Measurements from ENCODE around the gene SIGLEC9. TPM values are rescaled to one million over a fixed set of nuclear protein-coding genes. Genes with fewer than 3 reads are reported as not detected.

Gene SIGLEC9
- total RNA-seq, 1 experiment from 2014 or later: not detected

GRCh38 chr19:51093510-51094345, 31.0 kb upstream of the SIGLEC9 start:
- Histone ChIP-seq H3K9me2 (ENCODE audit: insufficient read depth) (no peaks in the 10 kb centered on the region), H3K27me3 (ENCODE audit: insufficient read depth, low read length) (no peaks in the 10 kb centered on the region), H3K36me3 (ENCODE audit: control insufficient read depth in 1 of 2, insufficient read depth in 2 of 2, low read length in 2 of 2) (no peaks in the 10 kb centered on the region; a peak in 1 of 4 replicates), H3K9ac (ENCODE audit: low read length) (no peak overlapping the region), H3K27ac (ENCODE audit: low read depth, low read length) (no peak overlapping the region), H4K20me1 (ENCODE audit: insufficient read depth) (no peaks in the 10 kb centered on the region), H2AFZ (ENCODE audit: low read depth, low read length, poor library complexity, severe bottlenecking) (no peak overlapping the region), H3K4me3 (replicated peaks in 1 of 2; ENCODE audit: low read depth in 1 of 2, low read length in 2 of 2) (no peak overlapping the region), H3K4me2 (ENCODE audit: low read length) (no peak overlapping the region), H3K79me2 (ENCODE audit: insufficient read depth, low read length) (no peaks in the 10 kb centered on the region), H3K4me1 (ENCODE audit: control insufficient read depth in 1 of 2, insufficient read depth in 2 of 2, low read length in 2 of 2) (peaks cover 2 to 13% of the 10 kb centered on the region in 2 experiments; a peak in 2 of 4 replicates), H3K9me3 (ENCODE audit: control insufficient read depth in 1 of 2, insufficient read depth in 1 of 2, low read depth in 1 of 2, low read length in 2 of 2) (no peaks in the 10 kb centered on the region)
- ATAC-seq: no peak
- no TSS peak for BruUV-seq (replicated peaks)
- intact Hi-C loops (cut with micrococcal nuclease): loop anchor here (1.0 to 10.0 kb wide), 3 partner anchors 72 to 729 kb away; partner anchors contain the start of genes ACP4 and NAPSA
- POLR2A ChIA-PET: interaction anchor here (1.1 kb wide), 1 partner anchor 77 kb away, joined by 4 read pairs; no protein-coding TSS in a partner anchor
- CTCF ChIA-PET: interaction anchor here (0.9 to 6.3 kb wide), 3 partner anchors 74 to 390 kb away, joined by 3 to 140 read pairs (median 4); partner anchors contain the start of gene KLK10
- RAD21 ChIA-PET (ENCODE audit: low non-redundant PET in 1 of 2, low total read pairs in 2 of 2, uncharacterized antibody in 2 of 2, unreplicated experiment in 2 of 2): no interaction called here
- no peak for DNase-seq (ENCODE audit: low read depth, low spot score)
- TF ChIP-seq JUND (IDR thresholded peaks at IDR 0.05): no peak
- no peak for TF ChIP-seq CEBPB (IDR thresholded peaks at IDR 0.05; ENCODE audit: low read depth)
- no peak for TF ChIP-seq POLR2AphosphoS5 (IDR thresholded peaks at IDR 0.05; ENCODE audit: low read depth, low read length)
- no peak for TF ChIP-seq YY1 (IDR thresholded peaks at IDR 0.05; ENCODE audit: extremely low read depth, insufficient replicate concordance, low read depth, low read length)
- no peak for TF ChIP-seq CBX3 (IDR thresholded peaks at IDR 0.05; ENCODE audit: low read depth)
- TF ChIP-seq RAD21 (IDR thresholded peaks at IDR 0.05; ENCODE audit: low read depth): no peak
- no peak for TF ChIP-seq ZNF274 (IDR thresholded peaks at IDR 0.05; ENCODE audit: low read depth, low read length)
- no peak for TF ChIP-seq SRF (IDR thresholded peaks at IDR 0.05; ENCODE audit: low read depth)
- no peak for TF ChIP-seq EZH2phosphoT487 (IDR thresholded peaks at IDR 0.05; ENCODE audit: borderline replicate concordance)
- TF ChIP-seq CTCF (IDR thresholded peaks at IDR 0.05 in 2 of 3, conservative IDR thresholded peaks at IDR 0.05 in 1 of 3; ENCODE audit: borderline replicate concordance in 1 of 3, insufficient read depth in 1 of 3, low read depth in 2 of 3, low read length in 2 of 3): no peak
- no peak for TF ChIP-seq TCF7L2 (IDR thresholded peaks at IDR 0.05; ENCODE audit: borderline replicate concordance, extremely low read depth, insufficient read depth, insufficient read length)
- TF ChIP-seq POLR2A (IDR thresholded peaks at IDR 0.05; ENCODE audit: borderline replicate concordance, extremely low read depth, insufficient read depth, insufficient read length): no peak
- TF ChIP-seq ELF1 (IDR thresholded peaks at IDR 0.05; ENCODE audit: borderline replicate concordance, low read depth): no peak
- TF ChIP-seq, protein P1, sequence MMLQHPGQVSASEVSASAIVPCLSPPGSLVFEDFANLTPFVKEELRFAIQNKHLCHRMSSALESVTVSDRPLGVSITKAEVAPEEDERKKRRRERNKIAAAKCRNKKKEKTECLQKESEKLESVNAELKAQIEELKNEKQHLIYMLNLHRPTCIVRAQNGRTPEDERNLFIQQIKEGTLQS (IDR thresholded peaks at IDR 0.05): no peak
- no peak for TF ChIP-seq SIN3A (IDR thresholded peaks at IDR 0.05; ENCODE audit: low read depth)
- no peak for TF ChIP-seq FOSL1 (IDR thresholded peaks at IDR 0.05; ENCODE audit: low read depth)
- TF ChIP-seq SP1 (IDR thresholded peaks at IDR 0.05; ENCODE audit: low read depth): no peak
- TF ChIP-seq, protein P2, sequence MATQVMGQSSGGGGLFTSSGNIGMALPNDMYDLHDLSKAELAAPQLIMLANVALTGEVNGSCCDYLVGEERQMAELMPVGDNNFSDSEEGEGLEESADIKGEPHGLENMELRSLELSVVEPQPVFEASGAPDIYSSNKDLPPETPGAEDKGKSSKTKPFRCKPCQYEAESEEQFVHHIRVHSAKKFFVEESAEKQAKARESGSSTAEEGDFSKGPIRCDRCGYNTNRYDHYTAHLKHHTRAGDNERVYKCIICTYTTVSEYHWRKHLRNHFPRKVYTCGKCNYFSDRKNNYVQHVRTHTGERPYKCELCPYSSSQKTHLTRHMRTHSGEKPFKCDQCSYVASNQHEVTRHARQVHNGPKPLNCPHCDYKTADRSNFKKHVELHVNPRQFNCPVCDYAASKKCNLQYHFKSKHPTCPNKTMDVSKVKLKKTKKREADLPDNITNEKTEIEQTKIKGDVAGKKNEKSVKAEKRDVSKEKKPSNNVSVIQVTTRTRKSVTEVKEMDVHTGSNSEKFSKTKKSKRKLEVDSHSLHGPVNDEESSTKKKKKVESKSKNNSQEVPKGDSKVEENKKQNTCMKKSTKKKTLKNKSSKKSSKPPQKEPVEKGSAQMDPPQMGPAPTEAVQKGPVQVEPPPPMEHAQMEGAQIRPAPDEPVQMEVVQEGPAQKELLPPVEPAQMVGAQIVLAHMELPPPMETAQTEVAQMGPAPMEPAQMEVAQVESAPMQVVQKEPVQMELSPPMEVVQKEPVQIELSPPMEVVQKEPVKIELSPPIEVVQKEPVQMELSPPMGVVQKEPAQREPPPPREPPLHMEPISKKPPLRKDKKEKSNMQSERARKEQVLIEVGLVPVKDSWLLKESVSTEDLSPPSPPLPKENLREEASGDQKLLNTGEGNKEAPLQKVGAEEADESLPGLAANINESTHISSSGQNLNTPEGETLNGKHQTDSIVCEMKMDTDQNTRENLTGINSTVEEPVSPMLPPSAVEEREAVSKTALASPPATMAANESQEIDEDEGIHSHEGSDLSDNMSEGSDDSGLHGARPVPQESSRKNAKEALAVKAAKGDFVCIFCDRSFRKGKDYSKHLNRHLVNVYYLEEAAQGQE (IDR thresholded peaks at IDR 0.05; ENCODE audit: low read depth): no peak

Measured in HCT116 (cell line).